ENCODE measurements around the gene JMJD6. TPM values are rescaled to one million over a fixed set of nuclear protein-coding genes. Genes with fewer than 3 reads are reported as not detected.

The JMJD6 gene
- total and polyA plus RNA-seq, 10 donors, result 21.2 to 54.3 (median 35.7) TPM

GRCh38 chr17:76687298-76688164 lies 38.9 kb downstream of the JMJD6 start:
- Histone ChIP-seq H3K9me3 (no peaks in the 10 kb centered on the region), H3K4me3 (no peak overlapping the region), H3K4me1 (peaks cover 10 to 99% (median 55%) of the 10 kb centered on the region in 6 donors), H3K27me3 (replicated peaks in 1 of 7) (no peaks in the 10 kb centered on the region), H3K27ac (peak overlapping the region; percentile 62 to 91 (median 85)), H3K36me3 (peaks cover 0 to 36% (median 0%) of the 10 kb centered on the region in 6 donors)
- intact Hi-C loops (cut with DNase I; ENCODE audit: low total_unique reads), result no loop called here
- 67 to 78% (median 70%) methylated on average over 25 to 26 of the region's 26 CpGs for WGBS, 5 donors
- DNase-seq, result no peak
- TF ChIP-seq CTCF (IDR thresholded peaks at IDR 0.05 in 8 of 11, conservative IDR thresholded peaks at IDR 0.05 in 3 of 11) (no peak), POLR2AphosphoS5 (IDR thresholded peaks at IDR 0.05) (peak in 1 of 3 donors; percentile 63), POLR2A (IDR thresholded peaks at IDR 0.05) (no peak)

GRCh38 chr17:76686538-76687297 lies 39.7 kb downstream of the JMJD6 start:
- no peaks in the 10 kb centered on the region for H3K27me3 ChIP-seq (replicated peaks in 1 of 7)
- WGBS, 5 donors, result 77 to 91% (median 81%) methylated on average over 12 to 15 of the region's 15 CpGs
- H3K4me3 ChIP-seq, result no peak overlapping the region
- intact Hi-C loops (cut with DNase I; ENCODE audit: low total_unique reads), result no loop called here
- TF ChIP-seq CTCF (IDR thresholded peaks at IDR 0.05 in 8 of 11, conservative IDR thresholded peaks at IDR 0.05 in 3 of 11) (no peak), POLR2A (IDR thresholded peaks at IDR 0.05) (no peak), POLR2AphosphoS5 (IDR thresholded peaks at IDR 0.05) (no peak)
- peak overlapping the region; percentile 62 to 91 (median 85) for H3K27ac ChIP-seq
- H3K36me3 ChIP-seq, result peaks cover 0 to 45% (median 0%) of the 10 kb centered on the region in 6 donors
- DNase-seq, result no peak
- H3K4me1 ChIP-seq, result peaks cover 13 to 99% (median 57%) of the 10 kb centered on the region in 6 donors
- no peaks in the 10 kb centered on the region for H3K9me3 ChIP-seq

GRCh38 chr17:76685846-76686245 lies 40.6 kb downstream of the JMJD6 start:
- no peaks in the 10 kb centered on the region for H3K9me3 ChIP-seq
- peaks cover 0 to 46% (median 0%) of the 10 kb centered on the region in 6 donors for H3K36me3 ChIP-seq
- no peaks in the 10 kb centered on the region for H3K27me3 ChIP-seq (replicated peaks in 1 of 7)
- TF ChIP-seq POLR2AphosphoS5 (IDR thresholded peaks at IDR 0.05) (peak in 2 of 3 donors; percentile 49 to 62), POLR2A (IDR thresholded peaks at IDR 0.05) (no peak)
- H3K27ac ChIP-seq, result peak overlapping the region; percentile 29 to 91 (median 85)
- no peak overlapping the region for H3K4me3 ChIP-seq
- 63 to 82% (median 69%) methylated on average over 6 to 8 of the region's 8 CpGs for WGBS, 5 donors
- intact Hi-C loops (cut with DNase I; ENCODE audit: low total_unique reads), result no loop called here
- no peak for DNase-seq
- peaks cover 18 to 99% (median 59%) of the 10 kb centered on the region in 6 donors for H3K4me1 ChIP-seq

- H3K4me3 ChIP-seq, result no peak overlapping the region
- TF ChIP-seq CTCF (IDR thresholded peaks at IDR 0.05 in 8 of 11, conservative IDR thresholded peaks at IDR 0.05 in 3 of 11), result no peak
- H3K36me3 ChIP-seq, result peaks cover 0 to 51% (median 0%) of the 10 kb centered on the region in 6 donors
- DNase-seq, result peak; percentile 68
- WGBS, 5 donors, result 78 to 90% (median 81%) methylated on average over 11 to 12 of the region's 12 CpGs
- no peaks in the 10 kb centered on the region for H3K27me3 ChIP-seq (replicated peaks in 1 of 7)
- intact Hi-C loops (cut with DNase I; ENCODE audit: low total_unique reads), result no loop called here
- H3K4me1 ChIP-seq, result peaks cover 21 to 95% (median 57%) of the 10 kb centered on the region in 6 donors
- H3K27ac ChIP-seq, result peak overlapping the region; percentile 6 to 91 (median 85)
- no peaks in the 10 kb centered on the region for H3K9me3 ChIP-seq
These were observed 41.0 kb downstream of the JMJD6 start for GRCh38 chr17:76685366-76685765.
